HG02970 (cell line): Measurements from ENCODE around the gene SCNM1.
"Not testable (repeated sequence)": the region's sequence is repeated elsewhere in the genome, so short reads cannot be mapped to it uniquely, and the experiment has no call there.

Experiments
- ATAC-seq: cut with Tn5 transposase; IDR thresholded peaks from one replicate; pipeline ENCODE4 v1.9.1; 2021; ENCODE audit warnings: mild to moderate bottlenecking, moderate library complexity, moderate number of reproducible peaks; ENCODE audit not compliant: unreplicated experiment, low FRiP score

Gene SCNM1

GRCh38 chr1:151146412-151147131, 19.4 kb upstream of the SCNM1 start, which contains the start of gene SEMA6C:
SEMA6C (minus strand) TSS chr1:151146631; CDS start chr1:151142621, 4,010 bp downstream.
- peak; percentile 86 for ATAC-seq

GRCh38 chr1:151147132-151147503, 18.8 kb upstream of the SCNM1 start:
- no peak for ATAC-seq

GRCh38 chr1:151147665-151148064, 18.3 kb upstream of the SCNM1 start:
- no peak for ATAC-seq

- peak; percentile 34 for ATAC-seq
Measured at GRCh38 chr1:151156515-151156819, 9.5 kb upstream of the SCNM1 start, which contains the start of gene TNFAIP8L2. TNFAIP8L2 (plus strand) TSS chr1:151156649; CDS start chr1:151158698, 2,049 bp downstream.

- no peak for ATAC-seq
Measured at GRCh38 chr1:151157067-151157531, 8.8 kb upstream of the SCNM1 start.

GRCh38 chr1:151158326-151158725, 7.6 kb upstream of the SCNM1 start:
- no peak for ATAC-seq

GRCh38 chr1:151158751-151159251, 7.1 kb upstream of the SCNM1 start:
- ATAC-seq: no peak

GRCh38 chr1:151159373-151159772, 6.6 kb upstream of the SCNM1 start:
- ATAC-seq: no peak

GRCh38 chr1:151164732-151165280, 1.1 kb upstream of the SCNM1 start:
- ATAC-seq: no peak

- no peak for ATAC-seq
Measured at GRCh38 chr1:151165281-151165737, 635 bp upstream of the SCNM1 start.

GRCh38 chr1:151166505-151166956, 587 bp downstream of the SCNM1 start:
- ATAC-seq: no peak

- ATAC-seq: no peak
Measured at GRCh38 chr1:151167116-151167515, 1.2 kb downstream of the SCNM1 start.

GRCh38 chr1:151171190-151171589, 5.2 kb downstream of the SCNM1 start:
- ATAC-seq: no peak

GRCh38 chr1:151175041-151175741, 9.2 kb downstream of the SCNM1 start:
- no peak for ATAC-seq

GRCh38 chr1:151175863-151176262, 9.9 kb downstream of the SCNM1 start, which contains the start of gene TMOD4:
TMOD4 (minus strand) TSS chr1:151175981; CDS start chr1:151174875, 1,106 bp downstream.
- ATAC-seq: no peak

- ATAC-seq: no peak
Measured at GRCh38 chr1:151176514-151177045, 10.6 kb downstream of the SCNM1 start.

- no peak for ATAC-seq
Measured at GRCh38 chr1:151184211-151184610, 18.3 kb downstream of the SCNM1 start.

GRCh38 chr1:151187205-151187604, 21.3 kb downstream of the SCNM1 start:
- no peak for ATAC-seq

GRCh38 chr1:151188667-151189066, 22.7 kb downstream of the SCNM1 start:
- ATAC-seq: not testable (repeated sequence)

GRCh38 chr1:151189637-151190445, 23.9 kb downstream of the SCNM1 start, which contains the start of gene VPS72:
VPS72 (minus strand) TSS chr1:151190197; CDS start chr1:151190121, 76 bp downstream.
- peak; percentile 80 for ATAC-seq
